IMR-90 (cell line): Measurements from ENCODE around the gene LDLRAD4. TPM values are rescaled to one million over a fixed set of nuclear protein-coding genes. Genes with fewer than 3 reads are reported as not detected.

Experiments used
- ATAC-seq: fragments of 200-7000 bp; cut with Tn5 transposase; 2 replicates; pipeline ENCODE4 v1.9.1; 2020; ENCODE audit warnings: low read depth, mild to moderate bottlenecking, moderate library complexity
- BruUV-seq: library from RNA; stranded (reverse); fragments of 400-500 nt; replicated peaks from 2 replicates; lab custom pipeline; 2021; lab: Mats Ljungman, UMichigan
- CTCF ChIA-PET: fragments of 300-600 bp; formaldehyde crosslinking; extraction: SDS; loops from one replicate; lab custom pipeline; 2021; ENCODE audit warnings: antibody characterized with exemption; lab: Yijun Ruan, JAX
- POLR2A ChIA-PET: fragments of 300-600 bp; sonication (Branson Sonifier 250); formaldehyde crosslinking; loops from one replicate; lab custom pipeline; 2022; ENCODE audit warnings: antibody characterized with exemption; ENCODE audit not compliant: unreplicated experiment; lab: Charles Lee
- DNase-seq: peaks from one replicate; pipeline ENCODE4 v3.0.0; 2013
- H2AFZ ChIP-seq: replicated peaks from 2 replicates; pipeline ENCODE3; 2013; ENCODE audit warnings: low read length, mild to moderate bottlenecking; ENCODE audit not compliant: poor library complexity
- H2AK5ac ChIP-seq: 2 replicates; pipeline ENCODE4 v1.6.1; 2013; ENCODE audit warnings: low read depth, low read length, inconsistent platforms
- H2AK9ac ChIP-seq: replicated peaks from 2 replicates; pipeline ENCODE3; 2013; ENCODE audit warnings: mild to moderate bottlenecking, low read depth, low read length, moderate library complexity; ENCODE audit not compliant: poor library complexity
- H2BK120ac ChIP-seq: 2 replicates; pipeline ENCODE4 v1.6.1; 2013; ENCODE audit warnings: low read depth, low read length, inconsistent platforms
- H2BK15ac ChIP-seq: 3 replicates; pipeline ENCODE4 v1.6.1; 2013; ENCODE audit warnings: low read depth, low read length, inconsistent platforms
- H2BK20ac ChIP-seq: 2 replicates; pipeline ENCODE4 v1.6.1; 2013; ENCODE audit warnings: low read depth, mild to moderate bottlenecking, inconsistent platforms, low read length, moderate library complexity
- H2BK5ac ChIP-seq: 2 replicates; pipeline ENCODE4 v1.6.1; 2013; ENCODE audit warnings: mild to moderate bottlenecking, low read depth, low read length, inconsistent platforms; ENCODE audit not compliant: poor library complexity, severe bottlenecking
- H3K14ac ChIP-seq: replicated peaks from 2 replicates; pipeline ENCODE4 v1.6.1; 2013; ENCODE audit warnings: low read depth, low read length, inconsistent platforms
- H3K18ac ChIP-seq: 2 replicates; pipeline ENCODE4 v1.6.1; 2013; ENCODE audit warnings: low read depth, low read length, control low read depth
- H3K23ac ChIP-seq: 2 replicates; pipeline ENCODE4 v1.6.1; 2013; ENCODE audit warnings: low read depth, low read length, inconsistent platforms
- H3K27ac ChIP-seq: 2 replicates; pipeline ENCODE4 v1.5.1; 2013; ENCODE audit warnings: mild to moderate bottlenecking, control low read depth, low read length; ENCODE audit not compliant: insufficient read depth
- H3K27me3 ChIP-seq: 2 replicates; pipeline ENCODE4 v1.6.1; 2013; ENCODE audit warnings: low read length; ENCODE audit not compliant: control insufficient read depth, insufficient read depth
- H3K36me3 ChIP-seq: 2 replicates; pipeline ENCODE4 v1.6.1; 2013; ENCODE audit warnings: low read length, mixed read lengths; ENCODE audit not compliant: control insufficient read depth, insufficient read depth
- H3K4ac ChIP-seq: 2 replicates; pipeline ENCODE4 v1.6.1; 2013; ENCODE audit warnings: low read depth, low read length, inconsistent platforms
- H3K4me1 ChIP-seq: 2 replicates; pipeline ENCODE4 v1.6.1; 2013; ENCODE audit warnings: low read length, mixed read lengths; ENCODE audit not compliant: control insufficient read depth, insufficient read depth
- H3K4me2 ChIP-seq: 2 replicates; pipeline ENCODE4 v1.6.1; 2013; ENCODE audit warnings: low read depth, mild to moderate bottlenecking, control low read depth, low read length, moderate library complexity
- H3K4me3 ChIP-seq: 2 replicates; pipeline ENCODE4 v1.5.1; 2013; ENCODE audit warnings: low read depth, mild to moderate bottlenecking, control low read depth, low read length, moderate library complexity; ENCODE audit not compliant: insufficient read depth
- H3K56ac ChIP-seq: 2 replicates; pipeline ENCODE4 v1.6.1; 2013; ENCODE audit warnings: low read length, inconsistent platforms; ENCODE audit not compliant: insufficient read depth; ENCODE audit errors: extremely low read depth
- H3K79me1 ChIP-seq, 2 experiments: 2 replicates each; pipeline ENCODE4 v1.6.1; 2013; ENCODE audit warnings: low read length in 2 of 2, inconsistent platforms in 1 of 2, low read depth in 1 of 2
- H3K9ac ChIP-seq: 2 replicates; pipeline ENCODE4 v1.6.1; 2013; ENCODE audit warnings: low read depth, low read length, control low read depth
- H3K9me1 ChIP-seq: 2 replicates; pipeline ENCODE4 v1.6.1; 2013; ENCODE audit warnings: low read length, inconsistent platforms; ENCODE audit not compliant: insufficient read depth
- H3K9me3 ChIP-seq: 2 replicates; pipeline ENCODE4 v1.6.1; 2013; ENCODE audit warnings: low read length; ENCODE audit not compliant: control insufficient read depth, insufficient read depth
- H4K20me1 ChIP-seq: 2 replicates; pipeline ENCODE4 v1.6.1; 2013; ENCODE audit warnings: low read length, inconsistent platforms; ENCODE audit not compliant: insufficient read depth
- H4K5ac ChIP-seq: 2 replicates; pipeline ENCODE4 v1.6.1; 2013; ENCODE audit warnings: mild to moderate bottlenecking, low read depth, low read length, control low read depth
- H4K8ac ChIP-seq, 2 experiments: 2 replicates each; pipeline ENCODE4 v1.6.1; 2013; ENCODE audit warnings: low read depth in 2 of 2, low read length in 2 of 2, control low read depth in 1 of 2, inconsistent platforms in 1 of 2
- H4K91ac ChIP-seq: 2 replicates; pipeline ENCODE4 v1.6.1; 2013; ENCODE audit warnings: low read depth, low read length, inconsistent platforms; ENCODE audit not compliant: insufficient read depth
- CEBPB ChIP-seq: IDR thresholded peaks from 2 replicates; pipeline ENCODE4 v1.6.1; 2012; ENCODE audit warnings: low read depth, low read length, improper control_type of control experiment
- CHD1 ChIP-seq: IDR thresholded peaks from 2 replicates; pipeline ENCODE4 v1.6.1; 2012; ENCODE audit warnings: low read depth, low read length, improper control_type of control experiment
- CTCF ChIP-seq: conservative IDR thresholded peaks from 2 replicates; pipeline ENCODE4 v1.5.1; 2012; ENCODE audit warnings: mild to moderate bottlenecking, low read depth, low read length, improper control_type of control experiment
- MXI1 ChIP-seq: IDR thresholded peaks from 2 replicates; pipeline ENCODE4 v1.6.1; 2012; ENCODE audit warnings: low read depth, mild to moderate bottlenecking, low read length, moderate library complexity, borderline replicate concordance
- RAD21 ChIP-seq: IDR thresholded peaks from 2 replicates; pipeline ENCODE4 v1.6.1; 2012; ENCODE audit warnings: low read length, improper control_type of control experiment
- SMC3 ChIP-seq: fragments of 150-350 bp; IDR thresholded peaks from 2 replicates; pipeline ENCODE4 v1.6.1; 2016; ENCODE audit warnings: low read depth, mild to moderate bottlenecking, antibody characterized with exemption, low read length, moderate library complexity
- WGBS, 2 experiments: methylation state at CpG; one replicate each; pipeline versions ENCODE4 v1.1.5 to v1.1.7; 2013; ENCODE audit warnings: missing lambda C conversion rate in 2 of 2; ENCODE audit not compliant: insufficient read length in 1 of 2; ENCODE audit errors: extremely low coverage in 2 of 2; 5-methylcytosine and 5-hydroxymethylcytosine counted together
- dilution Hi-C: fragments of 300-500 bp; cut with HindIII; formaldehyde crosslinking; loops from one replicate; pipeline ENCODE4 v1.14.3; 2018; ENCODE audit warnings: low sequenced_read_pairs; ENCODE audit not compliant: unreplicated experiment
- in situ Hi-C: fragments of 300-500 bp; cut with MboI; formaldehyde crosslinking; loops from 3 replicates; pipeline ENCODE4 v1.14.3; 2019; ENCODE audit warnings: low sequenced_read_pairs, inconsistent platforms, mixed read lengths
- intact Hi-C: fragments of 100-400 bp; cut with micrococcal nuclease; formaldehyde crosslinking; loops from 2 replicates; pipeline ENCODE4 v1.10.0; 2022
- polyA plus RNA-seq, 3 experiments: library from polyadenylated mRNA; depleted of rRNA; stranded (reverse); fragments of >200 nt; gene quantifications; 2 replicates each; pipeline ENCODE4 v1.2.3, GENCODE V29; 2012; ENCODE audit warnings: low replicate concordance in 1 of 3
- total RNA-seq: library from RNA; depleted of rRNA; stranded (reverse); fragments of >200 nt; gene quantifications from 2 replicates; pipeline ENCODE4 v1.2.3, GENCODE V29; 2012

LDLRAD4 gene
- total and polyA plus RNA-seq, 2 of the 4 experiments (the other 2 are of a cell fraction): not detected

GRCh38 chr18:13646633-13647032 lies 428.1 kb downstream of the LDLRAD4 start:
- Histone ChIP-seq H2BK15ac (no peak overlapping the region), H3K9me3 (0 out of 2 replicates have a peak, but pooled peaks cover 2% of the 10 kb centered on the region), H2AFZ (no peak overlapping the region), H4K91ac (no peak overlapping the region), H3K4ac (no peak overlapping the region), H2AK5ac (no peak overlapping the region), H3K23ac (no peak overlapping the region), H3K14ac (no peak overlapping the region), H3K4me2 (no peak overlapping the region), H3K4me3 (no peak overlapping the region), H3K9me1 (no peaks in the 10 kb centered on the region), H4K5ac (no peak overlapping the region), H4K8ac (no peak overlapping the region), H3K27ac (no peak overlapping the region), H3K4me1 (no peaks in the 10 kb centered on the region), H2BK20ac (no peak overlapping the region), H3K27me3 (peaks cover 22% of the 10 kb centered on the region), H2AK9ac (no peak overlapping the region), H4K20me1 (no peaks in the 10 kb centered on the region), H3K79me1 (no peaks in the 10 kb centered on the region), H2BK120ac (no peak overlapping the region), H2BK5ac (no peak overlapping the region), H3K9ac (no peak overlapping the region), H3K18ac (no peak overlapping the region), H3K36me3 (no peaks in the 10 kb centered on the region), H3K56ac (no peak overlapping the region)
- DNase-seq: no peak
- in situ Hi-C loops (loop anchor here (25.0 kb wide), 2 partner anchors 634 to 884 kb away; no protein-coding TSS in a partner anchor), dilution Hi-C loops (no loop called here), intact Hi-C loops (no loop called here)
- no TSS peak for BruUV-seq
- CTCF ChIA-PET: no interaction called here
- no peak for TF ChIP-seq CTCF
- no peak for TF ChIP-seq CHD1
- no peak for TF ChIP-seq RAD21
- no peak for TF ChIP-seq SMC3
- no peak for TF ChIP-seq CEBPB
- no peak for TF ChIP-seq MXI1
- POLR2A ChIA-PET: no interaction called here
- no CpG with 5 or more reads among the region's 4 CpGs for WGBS, 2 experiments
- no peak for ATAC-seq
